ENCODE results near the gene SFT2D1.
A peak's percentile ranks its signal among the peaks of the same experiment; 100 is the strongest.

Gene SFT2D1

GRCh38 chr6:166305562-166306117, 36.7 kb downstream of the SFT2D1 start:
- no peak for DNase-seq

DNA sequence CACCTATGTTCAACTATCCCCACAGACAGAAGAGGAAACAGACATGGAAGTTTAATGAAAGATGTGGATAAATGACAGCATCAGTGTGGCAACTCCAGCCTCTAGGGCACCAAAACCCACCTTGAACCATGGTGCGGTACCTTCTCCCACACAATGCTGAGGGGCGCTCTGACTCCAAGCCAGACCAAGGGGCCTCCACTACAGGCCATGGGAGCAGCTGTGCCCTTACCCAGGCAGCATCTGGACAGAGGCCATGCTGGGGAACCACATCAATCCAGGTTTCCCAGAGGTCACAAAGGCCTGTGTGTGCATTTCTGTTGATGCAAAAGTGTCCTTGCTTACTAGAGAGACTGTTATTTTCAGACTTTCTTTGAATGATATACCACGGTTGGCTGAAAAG, 38.2 kb downstream of the SFT2D1 start:
- DNase-seq: no peak

DNA sequence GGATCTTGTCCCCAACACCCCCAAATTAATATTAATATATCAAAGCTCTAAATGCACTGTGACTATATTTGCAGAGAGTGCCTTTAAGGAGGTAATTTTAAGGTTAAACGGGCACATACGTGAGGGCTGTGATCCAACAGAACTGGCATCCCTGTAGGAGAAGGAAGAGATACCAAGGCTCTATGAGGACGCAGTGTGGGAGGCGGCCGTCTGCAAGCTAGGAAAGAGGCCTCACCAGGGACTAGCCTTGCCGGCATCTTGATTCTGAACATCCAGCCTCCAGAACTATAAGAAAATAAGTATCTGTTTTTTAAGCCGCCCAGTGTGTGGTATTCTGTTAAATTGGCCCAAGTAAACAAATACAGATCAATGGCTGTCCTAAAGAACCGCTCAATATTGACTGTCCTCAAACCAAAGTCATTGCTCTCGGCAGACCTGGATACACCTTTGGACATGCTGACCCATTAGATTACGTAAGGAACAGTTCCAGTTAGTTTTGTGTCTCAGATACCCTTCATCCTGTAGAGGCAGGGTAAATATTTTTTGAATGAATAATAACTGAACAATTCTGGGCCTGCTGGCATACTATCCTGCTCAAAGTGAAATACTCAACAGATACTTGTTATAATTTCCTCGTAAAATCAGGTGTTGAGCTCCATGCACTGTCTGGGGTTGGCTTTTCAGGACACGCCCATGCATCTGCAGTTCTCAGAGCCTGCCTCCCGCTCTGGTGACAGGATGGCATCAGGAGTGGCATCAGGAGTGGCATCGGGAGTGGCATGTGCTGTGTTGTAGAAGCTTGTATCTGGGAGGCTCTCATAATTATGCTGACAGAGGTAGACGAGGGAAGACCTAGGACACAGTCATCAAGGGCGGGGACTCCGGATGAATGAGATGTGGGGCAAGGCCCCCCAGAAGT, 40.5 kb downstream of the SFT2D1 start:
- no peak for DNase-seq

GRCh38 chr6:166300357-166300987, 41.9 kb downstream of the SFT2D1 start:
- no peak for DNase-seq

GRCh38 chr6:166297606-166298005, 44.7 kb downstream of the SFT2D1 start:
- DNase-seq: no peak

DNA sequence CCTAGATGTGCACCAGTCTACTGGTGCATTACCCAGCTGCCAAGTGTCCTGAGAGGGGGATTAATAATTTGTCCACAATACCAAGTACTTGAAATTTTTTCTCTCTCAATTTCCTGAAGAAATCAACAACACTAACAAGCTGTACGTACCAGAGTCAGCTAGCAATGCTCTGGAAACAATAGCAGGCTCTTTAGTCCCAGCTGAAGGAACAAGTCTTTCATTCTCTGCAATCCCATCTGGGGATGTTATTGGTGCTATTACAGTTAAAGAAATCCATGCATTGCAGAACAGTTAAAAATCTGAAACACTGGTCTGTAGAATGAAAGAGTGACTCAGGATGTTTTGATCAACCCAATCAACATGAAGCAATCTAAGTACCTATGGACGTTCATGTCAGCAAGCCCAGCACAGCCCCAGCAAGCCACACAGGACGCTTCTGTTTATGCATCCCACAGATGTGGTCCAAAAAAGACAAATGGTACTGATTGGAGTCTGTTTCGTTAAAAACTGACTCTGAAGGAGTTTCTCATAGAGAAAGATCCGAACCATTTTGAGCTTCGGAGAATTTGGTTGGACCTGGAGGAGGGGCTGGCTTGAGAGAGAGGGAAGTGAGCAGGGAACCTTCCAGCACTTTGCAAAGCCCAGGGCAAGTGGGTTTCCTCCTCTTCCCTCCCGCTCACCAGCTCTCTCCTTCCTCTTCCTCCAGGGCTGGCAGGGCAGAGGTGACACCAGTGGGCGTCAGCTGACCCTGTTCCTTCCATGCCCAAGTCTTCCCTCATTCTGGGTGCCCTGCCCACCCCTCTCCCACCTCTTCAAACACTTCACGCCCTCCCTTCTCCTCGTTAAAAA, 46.1 kb downstream of the SFT2D1 start:
- no peak for DNase-seq

- DNase-seq: no peak
Observed at GRCh38 chr6:166293731-166294584, 48.4 kb downstream of the SFT2D1 start.

DNA sequence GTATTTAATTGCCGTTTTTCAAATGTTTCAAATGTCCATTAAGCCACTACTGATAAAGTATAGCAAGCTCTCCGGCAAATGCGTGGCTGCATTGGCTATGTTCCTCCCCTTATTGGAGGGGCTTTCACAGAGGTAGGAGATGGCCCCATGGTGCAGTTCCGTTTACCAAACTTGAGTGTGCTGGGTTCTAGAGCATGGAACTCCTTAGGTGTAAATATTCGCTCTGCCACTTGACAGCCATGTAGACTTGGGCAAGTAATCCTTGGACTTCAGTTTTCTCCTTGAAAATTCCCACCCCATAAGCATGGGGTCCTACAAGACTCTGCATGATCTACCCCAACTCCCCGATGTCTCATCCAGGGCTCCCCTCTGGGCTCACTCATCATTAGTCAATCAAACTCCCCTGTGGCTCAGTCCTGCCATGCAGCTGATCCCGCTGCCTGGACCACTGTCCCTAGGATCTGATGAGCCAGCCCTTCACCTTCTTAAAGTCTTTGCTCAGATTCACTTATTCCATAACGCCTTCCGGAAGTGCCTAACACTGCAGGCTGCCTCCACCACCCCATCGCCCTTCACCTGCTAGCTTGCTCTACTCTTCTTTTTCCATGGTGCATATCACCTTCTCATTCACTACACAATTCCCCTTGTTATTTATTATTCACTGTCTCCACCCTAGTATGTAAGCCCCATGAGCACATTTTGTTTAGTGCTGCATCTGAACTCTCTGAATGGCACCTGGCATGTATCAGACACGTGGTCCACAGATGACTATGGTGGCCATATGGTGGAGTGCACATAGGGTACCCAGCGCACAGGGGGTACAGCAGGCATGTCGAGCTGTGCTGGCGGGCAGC, 52.9 kb downstream of the SFT2D1 start:
- no peak for DNase-seq

DNA sequence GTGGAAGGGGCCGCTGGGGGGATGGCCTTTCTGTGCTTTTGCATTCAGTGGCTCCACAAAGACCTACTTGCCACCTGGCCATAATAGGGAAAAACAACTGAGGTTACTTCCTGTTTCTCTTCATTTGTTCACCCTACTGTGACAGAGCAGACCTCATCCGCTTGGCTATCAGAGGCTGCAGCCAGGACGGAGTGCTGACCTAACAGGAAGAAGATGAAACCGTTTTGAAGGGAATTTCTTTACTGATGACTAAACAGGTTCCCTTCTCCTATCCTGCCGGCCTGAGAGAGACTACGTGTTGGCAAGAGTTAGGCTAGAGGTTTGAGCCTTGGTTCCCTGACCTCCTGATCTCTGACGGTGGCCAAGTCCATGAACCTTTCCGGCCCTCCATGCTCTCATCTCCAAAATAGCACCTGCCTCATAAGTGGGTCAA, 55.5 kb downstream of the SFT2D1 start:
- DNase-seq: peak; percentile 29 to 69

DNA sequence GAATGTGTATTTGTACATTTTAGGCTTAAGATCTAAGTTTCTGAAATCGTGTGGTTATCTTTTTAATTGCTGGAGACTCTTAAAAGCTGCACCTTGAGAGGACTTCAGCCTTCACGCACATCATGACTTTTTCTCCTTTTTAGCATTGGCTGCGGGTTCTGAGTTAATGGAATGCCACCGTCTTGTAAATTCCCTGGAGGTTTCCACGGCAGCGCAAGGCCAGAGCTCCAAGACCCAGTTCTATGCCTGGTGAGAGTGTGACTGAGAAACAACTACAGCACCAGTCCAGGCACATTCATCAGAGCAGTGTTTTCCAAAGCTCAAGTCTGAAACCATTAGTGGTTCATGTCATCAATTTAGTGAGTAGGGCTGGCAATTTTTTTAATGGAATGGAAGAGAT, 57.1 kb downstream of the SFT2D1 start:
- DNase-seq: no peak

- DNase-seq: no peak
Observed at GRCh38 chr6:166284640-166285039, 57.7 kb downstream of the SFT2D1 start.

DNA sequence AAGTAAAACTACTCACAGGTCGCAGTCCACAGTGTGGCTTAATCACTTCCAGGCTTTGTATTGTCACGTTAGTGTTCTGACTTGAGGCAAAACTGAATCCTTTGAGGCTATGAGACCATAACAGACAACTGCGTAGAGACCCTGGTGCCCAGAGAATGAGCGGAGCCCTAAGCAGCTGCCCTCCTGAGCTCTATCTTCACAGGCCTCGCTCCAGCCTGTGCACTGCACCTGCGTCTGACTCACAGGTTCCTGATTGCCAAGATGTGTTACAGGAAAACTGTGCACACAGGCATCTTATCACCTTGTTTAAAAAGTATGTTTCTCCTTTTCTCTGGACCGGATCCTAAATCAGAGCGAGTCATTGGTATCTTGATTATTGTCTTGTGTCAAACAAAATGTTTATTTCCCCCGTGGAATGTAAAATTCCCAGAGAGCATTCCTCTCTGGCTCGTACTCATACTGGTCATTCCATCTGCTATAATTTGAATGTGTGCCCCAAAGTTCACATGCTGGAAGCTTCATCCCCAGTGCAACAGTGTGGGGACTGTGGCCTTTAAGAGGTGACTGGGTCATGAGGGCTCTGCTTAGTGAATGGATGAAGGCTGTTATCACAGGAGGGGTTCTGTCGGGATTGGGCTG, 59.8 kb downstream of the SFT2D1 start:
- DNase-seq: no peak

GRCh38 chr6:166281104-166281503, 61.2 kb downstream of the SFT2D1 start:
- no peak for DNase-seq

- no peak for DNase-seq
Observed at GRCh38 chr6:166279393-166279679, 63.0 kb downstream of the SFT2D1 start.

DNA sequence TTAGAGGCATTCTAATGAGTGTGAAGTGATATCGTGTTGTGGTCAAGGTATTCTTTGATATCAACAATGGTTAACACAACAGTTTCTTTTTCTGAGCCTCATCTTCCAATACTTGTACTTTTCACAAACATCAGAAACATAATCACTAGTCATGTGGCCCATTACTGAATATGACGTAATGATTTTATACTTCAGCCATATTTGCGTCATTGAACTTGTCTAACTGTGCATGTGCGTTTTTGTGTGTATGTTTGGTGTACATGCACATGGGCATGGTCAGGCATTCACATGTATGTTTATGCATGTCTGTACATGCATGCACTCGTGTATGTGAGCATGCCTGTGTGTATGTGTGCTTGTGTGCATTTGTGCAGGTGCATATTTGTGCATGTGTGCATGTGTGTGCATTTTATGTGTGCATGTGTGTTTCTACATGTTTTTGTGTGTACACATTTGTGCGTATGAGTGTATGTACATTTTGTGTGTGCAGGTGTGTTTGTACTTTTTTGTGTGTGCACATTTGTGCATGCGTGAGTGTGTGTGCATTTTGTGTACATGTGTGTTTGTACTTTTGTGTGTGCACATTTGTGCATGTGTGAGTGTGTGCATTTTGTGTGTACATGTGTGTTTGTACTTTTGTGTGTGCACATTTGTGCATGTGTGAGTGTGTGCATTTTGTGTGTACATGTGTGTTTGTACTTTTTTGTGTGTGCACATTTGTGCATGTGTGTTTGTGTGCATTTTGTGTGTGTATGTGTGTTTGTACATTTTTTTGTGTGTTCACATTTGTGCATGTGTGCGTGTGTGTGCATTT, 63.6 kb downstream of the SFT2D1 start:
- no peak for DNase-seq

DNA sequence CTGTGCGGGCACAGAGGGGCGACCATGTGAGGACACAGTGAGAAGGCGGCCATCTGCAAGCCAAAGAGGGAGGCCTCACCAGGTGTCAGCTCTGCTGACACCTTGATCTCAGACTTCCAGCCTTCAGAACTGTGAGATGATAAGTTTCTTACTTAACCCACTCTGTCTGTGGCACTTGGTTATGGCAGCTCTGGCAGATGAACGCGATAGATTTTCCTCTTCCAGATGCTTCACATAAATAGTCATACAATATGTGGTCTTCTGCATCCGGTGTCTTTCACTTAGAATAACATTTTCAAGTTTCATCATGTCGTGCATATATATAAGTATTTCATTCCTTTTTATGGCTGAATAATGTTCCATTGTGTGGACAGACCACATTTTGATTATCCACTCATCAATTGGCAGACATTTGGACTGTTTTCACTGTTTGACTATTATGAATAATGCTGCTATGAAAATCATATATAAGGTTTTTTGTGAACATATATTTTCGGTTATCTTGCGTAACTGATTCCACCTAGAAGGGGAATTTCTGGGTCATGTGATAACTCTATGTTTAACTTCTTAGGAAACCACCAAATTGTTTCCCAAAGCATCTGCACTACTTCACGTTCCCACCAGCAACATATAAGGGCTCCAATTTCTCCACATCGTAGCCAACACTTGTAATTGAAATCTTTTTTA, 64.3 kb downstream of the SFT2D1 start:
- peak in 1 of 2 donors; percentile 30 for DNase-seq

GRCh38 chr6:166277018-166277417, 65.3 kb downstream of the SFT2D1 start:
- peak in 1 of 2 donors; percentile 41 for DNase-seq

GRCh38 chr6:166275714-166276166, 66.6 kb downstream of the SFT2D1 start:
- peak; percentile 43 to 85 for DNase-seq

DNA sequence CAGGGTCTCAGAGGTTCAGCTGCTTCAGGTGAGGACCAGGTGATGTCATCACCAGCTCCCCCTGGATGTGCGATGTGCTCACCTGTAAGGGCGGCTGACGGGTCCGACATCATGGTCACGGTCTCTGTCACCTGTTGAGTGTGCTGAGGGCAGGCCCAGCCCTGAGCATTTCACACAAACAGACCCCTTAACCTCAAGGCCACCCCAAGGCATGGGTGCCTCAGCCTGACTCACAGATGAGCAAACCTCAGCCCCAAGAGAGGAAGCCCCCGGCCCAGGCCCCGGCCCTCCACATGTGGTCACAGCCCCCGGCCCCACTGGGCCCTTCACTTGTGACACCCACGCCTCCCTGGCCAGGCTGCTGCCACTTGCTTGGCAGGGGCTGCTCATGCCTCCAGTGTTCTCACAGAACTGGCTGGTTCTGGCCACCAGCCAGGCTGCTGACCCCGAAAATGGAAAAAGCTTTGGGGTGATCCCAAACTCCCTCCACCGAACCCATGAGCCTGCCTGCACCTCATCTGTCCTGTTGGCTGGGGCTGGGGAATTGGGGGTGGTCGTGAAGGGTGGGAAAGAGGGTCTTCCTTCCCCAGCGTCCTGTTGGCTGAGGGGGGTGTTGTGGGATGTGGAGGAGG, 67.5 kb downstream of the SFT2D1 start:
- no peak for DNase-seq

All from inflammatory macrophage treated with lipopolysaccharide for 1 hour (primary cell).